Inflammatory macrophage treated with lipopolysaccharide for 1 hour (primary cell): Measurements from ENCODE around the gene EP400.
"Not testable (repeated sequence)": the region's sequence is repeated elsewhere in the genome, so short reads cannot be mapped to it uniquely, and the experiment has no call there.

Experiments
- DNase-seq, 2 donors: peaks; one replicate each; pipeline ENCODE4 v3.0.0-alpha.2; 2020 to 2022

Gene EP400

DNA sequence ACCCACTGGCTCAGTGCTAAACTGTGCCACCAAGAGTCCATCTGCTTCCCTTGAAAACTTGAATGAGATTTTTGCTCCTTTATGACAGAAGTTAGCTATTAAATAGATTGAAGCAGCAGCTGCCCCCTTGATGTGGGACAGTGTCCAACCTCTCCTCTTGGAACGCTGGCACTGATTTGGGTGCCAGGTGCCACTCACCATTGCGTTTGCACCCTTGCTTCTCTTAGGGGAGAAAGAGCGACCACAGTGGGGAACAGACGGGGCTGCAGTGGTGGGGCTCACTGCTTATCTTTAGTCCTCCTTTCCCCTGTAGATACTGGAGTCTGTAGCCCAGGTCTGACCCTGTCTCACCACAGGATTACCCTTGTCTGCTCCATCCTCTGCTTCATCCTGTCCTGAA is 9.4 kb downstream of the EP400 start:
- DNase-seq, result no peak

DNA sequence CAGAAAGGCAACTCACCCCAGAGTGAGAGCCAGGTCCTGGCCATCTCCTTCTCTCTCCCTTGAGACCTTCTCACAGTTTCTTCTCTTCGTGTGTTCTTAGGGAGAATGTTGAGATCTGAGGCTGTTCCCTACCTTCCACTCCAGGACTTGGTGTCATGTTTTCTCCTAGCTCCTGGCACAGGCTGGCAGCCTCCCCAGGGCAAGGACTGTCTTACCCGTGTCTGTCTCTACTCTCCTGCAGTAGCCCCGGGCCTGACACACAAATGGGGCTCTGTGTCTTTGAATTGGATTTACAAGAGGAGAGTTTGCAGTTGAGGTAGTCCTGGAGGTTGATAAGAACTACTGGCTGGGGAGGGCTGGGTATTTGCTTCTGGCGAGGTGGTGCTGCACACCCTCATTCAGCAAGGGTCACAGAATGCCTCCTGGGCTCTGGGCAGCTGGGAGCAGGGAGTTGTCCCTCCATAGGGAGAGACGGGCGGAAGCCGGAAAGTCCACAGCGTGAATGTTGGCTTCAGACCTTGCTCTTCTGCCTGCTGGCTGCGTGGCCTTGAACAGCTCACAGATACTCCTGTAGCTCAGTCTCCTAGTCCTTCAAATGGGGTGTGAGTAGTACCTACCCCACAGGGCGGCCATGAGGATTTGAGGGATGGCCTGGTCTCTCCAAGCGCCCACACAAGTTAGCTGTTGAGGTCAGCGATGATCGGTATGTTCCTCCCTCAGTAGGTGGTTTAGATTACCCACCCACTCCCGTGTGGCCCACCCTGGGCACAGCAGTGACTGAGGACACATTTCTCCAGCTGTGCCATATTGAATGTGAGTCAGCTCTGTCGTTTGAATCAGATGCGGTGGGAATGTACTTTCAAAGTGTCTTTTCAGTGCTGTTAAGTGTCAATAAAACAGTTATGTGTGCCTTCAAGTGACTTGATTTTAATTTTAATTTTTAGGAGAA is 10.2 kb downstream of the EP400 start:
- no peak for DNase-seq

DNA sequence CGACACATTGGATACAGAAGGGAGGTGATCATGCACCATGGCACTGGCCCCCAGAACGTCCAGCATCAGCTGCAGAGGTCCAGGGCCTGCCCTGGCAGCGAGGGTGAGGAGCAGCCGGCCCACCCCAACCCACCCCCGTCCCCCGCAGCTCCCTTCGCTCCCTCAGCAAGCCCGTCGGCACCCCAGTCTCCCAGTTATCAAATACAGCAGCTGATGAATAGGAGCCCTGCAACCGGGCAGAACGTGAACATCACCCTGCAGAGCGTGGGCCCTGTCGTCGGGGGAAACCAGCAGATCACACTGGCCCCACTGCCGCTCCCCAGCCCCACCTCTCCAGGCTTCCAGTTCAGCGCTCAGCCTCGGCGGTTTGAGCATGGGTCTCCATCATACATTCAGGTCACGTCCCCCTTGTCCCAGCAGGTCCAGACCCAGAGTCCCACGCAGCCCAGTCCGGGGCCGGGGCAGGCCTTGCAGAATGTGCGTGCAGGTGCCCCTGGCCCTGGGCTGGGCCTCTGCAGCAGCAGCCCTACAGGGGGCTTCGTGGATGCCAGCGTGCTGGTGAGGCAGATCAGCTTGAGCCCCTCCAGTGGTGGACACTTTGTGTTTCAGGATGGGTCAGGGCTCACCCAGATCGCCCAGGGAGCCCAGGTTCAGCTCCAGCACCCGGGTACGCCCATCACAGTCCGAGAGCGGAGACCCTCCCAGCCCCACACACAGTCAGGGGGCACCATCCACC is 11.0 kb downstream of the EP400 start:
- DNase-seq, result not testable (repeated sequence)

DNA sequence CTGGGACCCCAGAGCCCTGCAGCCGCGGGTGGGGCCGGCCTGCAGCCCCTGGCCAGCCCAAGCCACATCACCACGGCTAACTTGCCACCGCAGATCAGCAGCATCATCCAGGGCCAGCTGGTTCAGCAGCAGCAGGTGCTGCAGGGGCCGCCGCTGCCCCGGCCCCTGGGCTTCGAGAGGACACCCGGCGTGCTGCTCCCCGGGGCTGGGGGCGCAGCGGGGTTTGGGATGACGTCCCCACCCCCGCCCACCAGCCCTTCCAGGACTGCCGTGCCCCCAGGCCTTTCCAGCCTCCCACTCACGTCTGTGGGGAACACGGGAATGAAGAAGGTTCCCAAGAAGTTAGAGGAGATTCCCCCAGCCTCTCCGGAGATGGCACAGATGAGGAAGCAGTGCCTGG is 11.6 kb downstream of the EP400 start:
- not testable (repeated sequence) for DNase-seq

- DNase-seq, result no peak
Measured at GRCh38 chr12:131962069-131962468, 12.3 kb downstream of the EP400 start.

- no peak for DNase-seq
Measured at GRCh38 chr12:131963381-131963780, 13.6 kb downstream of the EP400 start.

GRCh38 chr12:131965073-131965472 is 15.3 kb downstream of the EP400 start:
- no peak for DNase-seq

DNA sequence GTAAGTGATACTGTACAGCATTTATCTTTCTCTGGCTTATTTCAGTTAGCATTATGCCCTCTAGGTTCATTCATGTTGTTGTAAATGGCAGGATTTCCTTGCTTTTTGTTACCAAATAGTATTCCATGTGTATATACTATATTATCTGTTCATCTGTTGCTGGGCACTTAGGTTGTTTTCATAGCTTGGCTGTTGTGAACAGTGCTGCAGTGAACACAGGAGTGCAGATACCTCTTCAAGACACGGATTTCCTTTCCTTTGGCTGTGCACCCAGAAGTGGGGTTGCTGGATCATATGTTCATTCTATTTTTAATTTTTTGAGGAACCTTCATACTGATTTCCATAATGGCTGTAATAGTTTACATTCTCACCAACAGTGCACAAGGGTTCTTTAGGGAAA is 21.5 kb downstream of the EP400 start:
- DNase-seq, result peak in 1 of 2 donors; percentile 39

- DNase-seq, result no peak
Measured at GRCh38 chr12:131975228-131975627, 25.5 kb downstream of the EP400 start.

DNA sequence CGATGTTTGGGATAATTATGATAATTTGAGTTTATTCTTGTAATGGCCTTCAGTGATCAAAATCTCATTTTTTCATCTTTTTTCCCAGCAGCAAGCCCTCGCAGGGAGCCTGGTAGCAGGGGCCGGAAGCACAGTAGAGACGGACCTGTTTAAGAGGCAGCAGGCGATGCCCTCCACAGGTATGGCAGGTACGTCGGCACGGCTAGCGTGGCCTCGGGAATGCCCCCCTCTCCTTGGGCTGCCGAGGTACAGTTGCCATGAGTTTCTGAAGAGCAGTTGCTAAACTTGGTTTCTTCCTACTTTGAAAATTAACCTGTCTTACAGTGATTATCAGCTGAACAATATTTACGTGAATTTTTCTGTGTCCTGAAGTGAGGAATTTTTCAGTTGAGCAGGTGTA is 29.9 kb downstream of the EP400 start:
- DNase-seq, result no peak

DNA sequence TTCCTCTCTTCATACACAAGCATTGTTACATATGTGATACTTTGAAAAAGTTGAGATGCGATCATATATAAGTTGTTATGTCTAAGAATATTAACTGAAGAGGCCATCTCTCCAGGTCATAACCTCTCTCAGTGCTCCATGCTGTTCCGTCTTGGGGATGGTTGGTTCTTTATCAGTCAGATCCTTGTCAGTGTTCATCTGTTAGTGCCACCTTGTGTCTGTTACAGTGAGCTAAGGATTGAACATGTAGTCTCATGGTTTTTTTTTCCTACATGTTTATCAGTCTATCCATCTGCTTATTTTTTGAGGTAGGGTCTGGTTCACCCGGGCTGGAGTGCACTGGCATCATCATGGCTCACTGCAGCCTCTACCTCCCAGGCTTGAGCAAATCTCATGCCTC is 30.5 kb downstream of the EP400 start:
- no peak for DNase-seq

- DNase-seq, result no peak
Measured at GRCh38 chr12:131981388-131981787, 31.6 kb downstream of the EP400 start.

DNA sequence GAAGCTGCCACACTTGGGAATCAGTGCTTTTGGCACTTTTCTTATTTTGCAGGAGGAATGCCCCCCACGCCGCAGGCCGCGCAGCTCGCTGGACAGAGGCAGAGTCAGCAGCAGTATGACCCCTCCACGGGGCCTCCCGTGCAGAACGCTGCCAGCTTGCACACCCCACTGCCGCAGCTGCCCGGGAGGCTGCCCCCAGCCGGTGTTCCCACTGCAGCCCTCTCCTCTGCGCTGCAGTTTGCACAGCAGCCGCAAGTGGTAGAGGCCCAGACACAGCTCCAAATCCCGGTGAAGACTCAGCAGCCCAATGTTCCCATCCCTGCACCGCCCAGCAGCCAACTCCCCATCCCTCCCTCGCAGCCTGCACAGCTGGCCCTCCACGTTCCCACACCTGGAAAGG is 32.3 kb downstream of the EP400 start:
- no peak for DNase-seq

- no peak for DNase-seq
Measured at GRCh38 chr12:131983026-131983425, 33.3 kb downstream of the EP400 start.

- no peak for DNase-seq
Measured at GRCh38 chr12:131983554-131983953, 33.8 kb downstream of the EP400 start.

DNA sequence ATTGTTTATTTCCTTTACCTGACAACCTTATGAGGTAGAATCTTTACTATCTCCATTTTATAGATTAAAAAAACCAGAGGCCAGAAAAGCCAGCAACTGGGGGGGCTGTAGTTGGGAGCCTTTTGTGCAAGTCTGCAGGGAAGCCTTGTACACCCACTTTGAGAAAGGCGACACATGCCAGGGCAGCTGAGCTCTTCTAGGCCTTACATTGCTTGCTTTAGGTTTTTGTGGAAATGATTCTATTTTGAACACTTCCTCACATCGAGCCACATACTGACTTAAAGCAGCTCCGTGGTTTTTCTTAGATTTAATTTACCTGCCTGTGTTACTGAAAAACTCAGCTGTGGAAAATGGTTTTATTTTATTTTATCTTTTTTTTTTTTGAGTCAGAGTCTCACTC is 34.6 kb downstream of the EP400 start:
- no peak for DNase-seq

- peak; percentile 85 to 87 for DNase-seq
Measured at GRCh38 chr12:131985510-131985875, 35.8 kb downstream of the EP400 start.

DNA sequence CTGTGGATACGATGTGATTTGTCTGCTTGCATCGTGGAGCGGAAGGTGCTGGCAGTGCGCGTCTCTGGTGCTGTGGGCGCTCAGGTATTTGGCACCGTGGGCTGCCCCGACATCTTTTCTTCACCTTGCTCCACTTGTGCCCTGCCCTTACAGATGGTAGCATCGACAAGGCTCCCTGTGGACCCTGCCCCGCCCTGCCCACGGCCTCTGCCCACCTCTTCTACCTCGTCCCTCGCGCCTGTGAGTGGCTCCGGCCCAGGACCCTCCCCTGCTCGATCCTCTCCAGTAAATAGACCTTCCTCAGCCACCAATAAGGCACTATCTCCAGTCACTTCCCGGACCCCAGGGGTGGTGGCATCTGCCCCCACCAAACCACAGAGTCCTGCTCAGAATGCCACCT is 36.6 kb downstream of the EP400 start:
- DNase-seq, result no peak

- DNase-seq, result no peak
Measured at GRCh38 chr12:131986910-131987309, 37.2 kb downstream of the EP400 start.

- DNase-seq, result no peak
Measured at GRCh38 chr12:131987552-131987951, 37.8 kb downstream of the EP400 start.

DNA sequence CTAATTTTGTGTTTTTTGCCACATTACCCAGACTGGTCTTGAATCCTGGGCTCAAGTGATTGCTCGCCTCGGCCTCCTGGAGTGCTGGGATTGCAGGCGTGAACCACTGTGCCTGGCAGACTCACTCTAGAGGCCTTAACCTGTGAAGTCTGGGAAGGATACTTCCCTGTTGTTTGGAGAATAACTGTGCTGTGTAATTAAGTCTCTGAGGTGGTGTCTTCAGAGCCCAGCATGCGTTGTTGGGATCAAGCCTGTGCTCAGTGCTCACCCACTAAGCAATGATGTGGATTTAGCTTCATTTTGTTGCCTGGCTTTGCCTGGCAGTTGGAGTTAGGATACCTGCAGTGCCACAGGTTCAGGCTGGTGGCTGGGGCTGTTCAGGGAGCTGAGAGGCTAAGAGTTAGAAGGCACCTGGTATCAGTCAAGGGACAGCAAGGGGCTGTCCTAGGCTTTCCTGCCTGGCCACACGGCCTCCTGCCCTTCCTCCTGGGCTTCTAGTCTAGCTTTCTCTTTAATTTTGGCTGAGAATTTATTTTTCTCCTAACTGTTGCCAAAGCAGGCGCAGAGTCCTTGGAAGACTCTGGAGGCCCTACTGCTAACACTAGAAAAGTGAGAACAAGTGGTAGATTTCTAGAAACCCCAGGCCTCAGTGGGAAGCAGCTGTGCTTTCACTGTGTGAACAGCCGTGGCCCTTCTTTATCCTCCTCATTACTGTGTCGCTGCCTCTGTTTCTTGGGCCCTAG is 38.5 kb downstream of the EP400 start:
- DNase-seq, result no peak

- DNase-seq, result no peak
Measured at GRCh38 chr12:131989021-131989420, 39.3 kb downstream of the EP400 start.
